Measurements from ENCODE around the gene NANOS1. TPM values are rescaled to one million over a fixed set of nuclear protein-coding genes. Genes with fewer than 3 reads are reported as not detected.

Gene NANOS1
- total RNA-seq, 2 experiments from 2014 or later = 3.6 to 7.5 TPM

GRCh38 chr10:118990326-118990725 lies 39.2 kb upstream of the NANOS1 start:
- CTCF ChIA-PET (ENCODE audit: unreplicated experiment) = no interaction called here
- Histone ChIP-seq H3K4me1 (ENCODE audit: insufficient read depth, low read length, poor library complexity, severe bottlenecking) (no peaks in the 10 kb centered on the region), H3K4me3 (ENCODE audit: low read depth, low read length, poor library complexity, severe bottlenecking) (no peak overlapping the region), H3K36me3 (ENCODE audit: insufficient read depth, low read length) (no peaks in the 10 kb centered on the region), H3K9me3 (ENCODE audit: low read length) (0 out of 2 replicates have a peak, but pooled peaks cover 3% of the 10 kb centered on the region), H4K20me1 (ENCODE audit: insufficient read depth, low read length) (no peaks in the 10 kb centered on the region), H3K27ac (ENCODE audit: low read depth, low read length, poor library complexity, severe bottlenecking) (no peak overlapping the region), H2AFZ (ENCODE audit: low read length) (no peak overlapping the region), H3K9me2 (ENCODE audit: insufficient read depth, low read length) (no peaks in the 10 kb centered on the region), H3K79me2 (ENCODE audit: insufficient read depth, low read depth, low read length) (no peaks in the 10 kb centered on the region), H3K4me2 (ENCODE audit: low read length) (no peak overlapping the region)
- BruUV-seq (replicated peaks) = no TSS peak
- POLR2A ChIA-PET = interaction anchor here (0.7 kb wide), 1 partner anchor 14 kb away, joined by 3 read pairs; no protein-coding TSS in a partner anchor
- DNase-seq (ENCODE audit: low spot score) = no peak
- intact Hi-C loops (cut with micrococcal nuclease; ENCODE audit: unreplicated experiment) = no loop called here
- TF ChIP-seq EZH2phosphoT487 (IDR thresholded peaks at IDR 0.05; ENCODE audit: borderline replicate concordance, low read depth, low read length) (no peak), CTCF (conservative IDR thresholded peaks at IDR 0.05; ENCODE audit: low read length) (no peak)

- Histone ChIP-seq H3K4me2 (ENCODE audit: low read length) (no peak overlapping the region), H3K36me3 (ENCODE audit: insufficient read depth, low read length) (no peaks in the 10 kb centered on the region), H3K79me2 (ENCODE audit: insufficient read depth, low read depth, low read length) (no peaks in the 10 kb centered on the region), H3K27ac (ENCODE audit: low read depth, low read length, poor library complexity, severe bottlenecking) (no peak overlapping the region), H3K9me3 (ENCODE audit: low read length) (0 out of 2 replicates have a peak, but pooled peaks cover 3% of the 10 kb centered on the region), H3K4me3 (ENCODE audit: low read depth, low read length, poor library complexity, severe bottlenecking) (no peak overlapping the region), H3K9me2 (ENCODE audit: insufficient read depth, low read length) (no peaks in the 10 kb centered on the region), H4K20me1 (ENCODE audit: insufficient read depth, low read length) (no peaks in the 10 kb centered on the region), H2AFZ (ENCODE audit: low read length) (no peak overlapping the region), H3K4me1 (ENCODE audit: insufficient read depth, low read length, poor library complexity, severe bottlenecking) (no peaks in the 10 kb centered on the region)
- intact Hi-C loops (cut with micrococcal nuclease; ENCODE audit: unreplicated experiment) = no loop called here
- CTCF ChIA-PET (ENCODE audit: unreplicated experiment) = no interaction called here
- POLR2A ChIA-PET = no interaction called here
- no TSS peak for BruUV-seq (replicated peaks)
- DNase-seq (ENCODE audit: low spot score) = no peak
- TF ChIP-seq EZH2phosphoT487 (IDR thresholded peaks at IDR 0.05; ENCODE audit: borderline replicate concordance, low read depth, low read length) (no peak), CTCF (conservative IDR thresholded peaks at IDR 0.05; ENCODE audit: low read length) (no peak)
Observed at GRCh38 chr10:118992496-118992895, 37.0 kb upstream of the NANOS1 start.

GRCh38 chr10:118993214-118993613 lies 36.3 kb upstream of the NANOS1 start:
- POLR2A ChIA-PET = no interaction called here
- no peak for TF ChIP-seq EZH2phosphoT487 (IDR thresholded peaks at IDR 0.05; ENCODE audit: borderline replicate concordance, low read depth, low read length)
- no peak for TF ChIP-seq CTCF (conservative IDR thresholded peaks at IDR 0.05; ENCODE audit: low read length)
- no TSS peak for BruUV-seq (replicated peaks)

More at GRCh38 chr10:118993214-118993613, 36.3 kb upstream of the NANOS1 start:
- no peak overlapping the region for H3K4me3 ChIP-seq (ENCODE audit: low read depth, low read length, poor library complexity, severe bottlenecking)
- CTCF ChIA-PET (ENCODE audit: unreplicated experiment) = no interaction called here
- no peaks in the 10 kb centered on the region for H3K79me2 ChIP-seq (ENCODE audit: insufficient read depth, low read depth, low read length)
- no peaks in the 10 kb centered on the region for H4K20me1 ChIP-seq (ENCODE audit: insufficient read depth, low read length)
- intact Hi-C loops (cut with micrococcal nuclease; ENCODE audit: unreplicated experiment) = no loop called here
- H3K4me2 ChIP-seq (ENCODE audit: low read length) = no peak overlapping the region
- no peak for DNase-seq (ENCODE audit: low spot score)
- no peak overlapping the region for H3K27ac ChIP-seq (ENCODE audit: low read depth, low read length, poor library complexity, severe bottlenecking)
- no peaks in the 10 kb centered on the region for H3K9me2 ChIP-seq (ENCODE audit: insufficient read depth, low read length)
- H3K4me1 ChIP-seq (ENCODE audit: insufficient read depth, low read length, poor library complexity, severe bottlenecking) = no peaks in the 10 kb centered on the region
- H2AFZ ChIP-seq (ENCODE audit: low read length) = no peak overlapping the region
- H3K9me3 ChIP-seq (ENCODE audit: low read length) = 0 out of 2 replicates have a peak, but pooled peaks cover 3% of the 10 kb centered on the region
- H3K36me3 ChIP-seq (ENCODE audit: insufficient read depth, low read length) = no peaks in the 10 kb centered on the region

Measured in OCI-LY7 (cell line).